AG10803 (cell line): Measurements from ENCODE around the gene KRTAP3-2.
"Not testable (repeated sequence)": the region's sequence is repeated elsewhere in the genome, so short reads cannot be mapped to it uniquely, and the experiment has no call there.

Experiments used
- DNase-seq: peaks from one replicate; pipeline ENCODE4 v3.0.0; 2010; ENCODE audit warnings: low read depth
- H3K4me3 ChIP-seq: 2 replicates; pipeline ENCODE4 v1.5.1; 2011; ENCODE audit warnings: mild to moderate bottlenecking, low read length, control low read depth
- TF ChIP-seq, protein P1 (sequence below): conservative IDR thresholded peaks from 2 replicates; pipeline ENCODE4 v1.5.1; 2011; ENCODE audit warnings: mild to moderate bottlenecking, low read length, control low read depth, inconsistent platforms

The KRTAP3-2 gene

DNA sequence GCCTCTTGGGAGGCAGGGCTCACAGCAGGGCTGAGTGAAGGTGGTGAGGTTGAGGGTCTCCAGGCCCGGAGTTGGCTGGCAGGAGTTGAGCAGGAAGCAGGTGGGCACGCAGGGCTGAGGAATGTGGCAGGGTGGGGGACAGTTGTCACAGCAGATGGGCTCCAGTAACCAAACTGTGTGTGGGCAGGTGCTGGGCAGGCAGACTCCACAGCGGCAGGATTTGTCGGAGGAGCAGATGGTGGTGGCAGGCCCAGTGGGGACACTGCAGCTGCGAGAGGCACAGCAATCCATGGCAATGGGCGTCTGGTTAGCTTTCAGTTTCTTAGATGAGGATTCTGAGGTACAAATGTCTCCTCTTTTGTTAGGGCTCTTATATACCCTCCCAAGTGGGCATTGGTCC lies at the start of gene KRTAP3-2:
KRTAP3-2 (minus strand) TSS at position 344 of the 400 bp plus-strand sequence; CDS start at position 291, 53 bp downstream.
- DNase-seq, H3K4me3 ChIP-seq: not testable (repeated sequence)

DNA sequence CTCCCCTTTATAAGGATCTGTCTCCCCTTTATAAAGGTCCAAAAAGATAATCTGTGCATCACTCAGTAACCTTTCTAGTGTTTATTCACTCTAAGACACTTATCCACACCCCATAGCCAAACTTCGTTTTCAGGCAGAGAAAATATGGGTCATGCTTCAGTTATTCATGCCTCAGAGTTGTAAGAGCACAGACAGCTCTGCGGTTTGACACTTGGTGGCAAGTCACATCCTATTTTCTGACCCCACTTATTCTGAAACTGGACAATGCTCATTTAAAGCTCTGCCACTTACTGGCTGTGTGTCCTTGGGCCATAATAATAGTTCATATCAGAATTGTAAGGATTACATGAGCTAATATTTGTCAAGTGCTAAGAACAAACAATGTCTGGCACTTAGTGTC lies 49.4 kb upstream of the KRTAP3-2 start:
- H3K4me3 ChIP-seq: no peak overlapping the region
- TF ChIP-seq, protein P1, sequence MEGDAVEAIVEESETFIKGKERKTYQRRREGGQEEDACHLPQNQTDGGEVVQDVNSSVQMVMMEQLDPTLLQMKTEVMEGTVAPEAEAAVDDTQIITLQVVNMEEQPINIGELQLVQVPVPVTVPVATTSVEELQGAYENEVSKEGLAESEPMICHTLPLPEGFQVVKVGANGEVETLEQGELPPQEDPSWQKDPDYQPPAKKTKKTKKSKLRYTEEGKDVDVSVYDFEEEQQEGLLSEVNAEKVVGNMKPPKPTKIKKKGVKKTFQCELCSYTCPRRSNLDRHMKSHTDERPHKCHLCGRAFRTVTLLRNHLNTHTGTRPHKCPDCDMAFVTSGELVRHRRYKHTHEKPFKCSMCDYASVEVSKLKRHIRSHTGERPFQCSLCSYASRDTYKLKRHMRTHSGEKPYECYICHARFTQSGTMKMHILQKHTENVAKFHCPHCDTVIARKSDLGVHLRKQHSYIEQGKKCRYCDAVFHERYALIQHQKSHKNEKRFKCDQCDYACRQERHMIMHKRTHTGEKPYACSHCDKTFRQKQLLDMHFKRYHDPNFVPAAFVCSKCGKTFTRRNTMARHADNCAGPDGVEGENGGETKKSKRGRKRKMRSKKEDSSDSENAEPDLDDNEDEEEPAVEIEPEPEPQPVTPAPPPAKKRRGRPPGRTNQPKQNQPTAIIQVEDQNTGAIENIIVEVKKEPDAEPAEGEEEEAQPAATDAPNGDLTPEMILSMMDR: no peak
- peak; percentile 85 for DNase-seq

DNA sequence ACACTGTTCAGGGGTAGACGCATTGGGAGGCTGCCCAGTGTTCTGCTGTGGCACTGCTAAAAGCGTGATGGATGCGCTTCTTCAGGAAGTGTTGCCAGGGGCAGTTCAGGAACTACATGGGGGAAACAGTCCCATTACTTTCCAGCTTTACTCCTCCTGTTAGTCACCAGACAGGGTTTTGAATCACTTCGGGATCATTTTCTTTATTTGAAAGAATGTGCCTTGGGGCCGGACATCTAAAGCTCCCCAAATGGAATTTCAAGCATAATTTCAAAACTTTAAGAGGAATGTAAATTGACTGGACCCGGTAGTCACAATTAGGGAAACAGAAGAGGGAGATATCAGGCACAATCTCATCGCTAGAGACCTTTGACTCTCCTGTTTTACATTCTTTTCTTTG lies 48.7 kb upstream of the KRTAP3-2 start:
- TF ChIP-seq, protein P1: no peak
- H3K4me3 ChIP-seq: no peak overlapping the region
- DNase-seq: peak; percentile 80

DNA sequence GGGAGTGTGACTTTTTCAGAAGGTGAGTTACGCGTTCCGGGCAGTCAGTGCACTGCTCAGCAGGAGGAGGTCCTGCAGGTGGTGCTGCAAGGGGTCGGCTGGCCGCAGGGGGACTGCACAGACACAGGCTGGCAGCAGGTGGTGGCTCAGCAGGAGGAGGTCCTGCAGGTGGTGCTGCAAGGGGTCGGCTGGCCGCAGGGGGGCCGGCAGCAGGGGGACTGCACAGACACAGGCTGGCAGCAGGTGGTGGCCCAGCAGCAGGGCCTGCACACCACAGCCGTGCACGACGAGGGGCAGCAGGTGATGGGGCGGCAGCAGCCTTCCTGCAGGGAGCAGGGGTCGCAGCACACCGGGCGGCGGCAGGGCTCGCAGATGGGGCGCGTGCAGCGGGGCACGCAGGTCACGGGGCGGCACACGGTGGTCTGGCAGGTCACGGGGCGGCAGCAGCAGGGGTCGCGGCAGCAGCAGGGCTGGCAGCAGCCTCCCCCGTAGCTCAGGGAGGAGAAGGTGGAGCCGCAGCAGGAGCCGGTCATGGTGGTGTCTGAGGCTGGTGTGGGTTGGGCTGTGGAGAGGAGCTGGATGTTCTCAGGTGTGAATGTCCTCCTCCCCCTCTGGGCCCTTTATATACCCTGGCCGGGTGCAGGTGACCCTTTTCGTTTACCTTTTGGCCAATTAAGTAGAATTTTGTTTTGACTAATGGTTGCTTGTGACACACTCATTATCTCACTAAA lies 47.2 kb upstream of the KRTAP3-2 start, which contains the start of gene KRTAP2-1:
KRTAP2-1 (minus strand) TSS at position 582 of the 731 bp plus-strand sequence; CDS start at position 533, 49 bp downstream.
- not testable (repeated sequence) for H3K4me3 ChIP-seq, DNase-seq

DNA sequence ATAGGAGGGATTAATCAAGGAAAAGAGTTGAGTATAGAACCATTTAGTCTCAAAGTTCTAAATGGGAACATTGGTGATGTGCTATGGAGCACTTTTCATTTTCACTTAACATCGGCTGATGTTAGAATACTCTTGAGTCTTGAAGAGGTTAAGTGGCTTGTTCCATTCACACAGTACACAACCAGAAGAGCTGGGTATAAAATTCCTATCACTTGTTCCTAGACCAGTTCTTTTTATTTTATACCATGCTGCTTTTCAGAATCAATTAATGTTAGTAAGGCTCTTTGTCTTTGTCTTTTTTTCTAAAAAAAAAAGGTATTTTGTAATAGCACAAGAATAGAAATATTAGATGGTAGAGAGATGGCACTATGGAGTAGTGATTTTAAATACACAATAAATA lies 43.2 kb upstream of the KRTAP3-2 start:
- TF ChIP-seq, protein P1: no peak
- no peak for DNase-seq
- no peak overlapping the region for H3K4me3 ChIP-seq

DNA sequence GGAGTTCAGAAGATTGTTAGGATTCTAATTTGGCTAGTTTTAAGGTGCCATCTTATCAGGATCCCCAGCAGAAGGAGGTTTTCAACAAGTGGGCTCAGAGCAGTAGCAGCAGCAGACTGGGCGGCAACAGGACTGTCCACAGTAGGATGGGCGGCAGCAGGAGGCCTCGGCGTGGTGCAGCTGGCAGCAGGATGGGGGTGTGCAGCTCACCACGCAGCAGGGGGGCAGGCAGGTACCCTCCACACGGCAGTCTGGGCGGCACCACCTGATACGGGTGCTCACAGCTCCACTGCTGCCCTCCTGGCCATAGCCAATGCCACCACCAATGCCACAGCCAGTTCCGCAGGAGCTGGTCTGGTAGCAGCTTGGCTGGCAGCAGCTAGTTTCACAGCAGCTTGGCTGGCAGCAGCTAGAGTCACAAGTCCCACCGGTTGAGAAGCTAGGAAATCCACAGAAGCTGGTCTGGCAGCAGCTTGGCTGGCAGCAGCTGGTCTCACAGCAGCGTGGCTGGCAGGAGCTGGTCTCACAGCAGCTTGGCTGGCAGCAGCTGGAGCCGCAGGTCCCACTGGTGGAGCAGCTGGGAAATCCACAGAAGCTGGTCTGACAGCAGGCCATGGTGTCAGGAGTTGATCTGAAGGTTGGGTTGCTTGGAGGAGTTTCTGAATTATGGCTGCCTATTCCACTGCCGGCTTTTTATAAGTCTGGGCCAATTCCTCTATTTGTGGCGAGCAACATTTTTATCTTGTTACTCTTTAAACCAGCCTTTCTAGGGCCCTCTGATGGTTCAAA lies 41.3 kb upstream of the KRTAP3-2 start, which contains the start of gene KRTAP1-1:
KRTAP1-1 (minus strand) TSS at position 668 of the 789 bp plus-strand sequence; CDS start at position 615, 53 bp downstream.
- H3K4me3 ChIP-seq: not testable (repeated sequence)
- peak; percentile 65 for DNase-seq
- TF ChIP-seq, protein P1: peak; percentile 36

DNA sequence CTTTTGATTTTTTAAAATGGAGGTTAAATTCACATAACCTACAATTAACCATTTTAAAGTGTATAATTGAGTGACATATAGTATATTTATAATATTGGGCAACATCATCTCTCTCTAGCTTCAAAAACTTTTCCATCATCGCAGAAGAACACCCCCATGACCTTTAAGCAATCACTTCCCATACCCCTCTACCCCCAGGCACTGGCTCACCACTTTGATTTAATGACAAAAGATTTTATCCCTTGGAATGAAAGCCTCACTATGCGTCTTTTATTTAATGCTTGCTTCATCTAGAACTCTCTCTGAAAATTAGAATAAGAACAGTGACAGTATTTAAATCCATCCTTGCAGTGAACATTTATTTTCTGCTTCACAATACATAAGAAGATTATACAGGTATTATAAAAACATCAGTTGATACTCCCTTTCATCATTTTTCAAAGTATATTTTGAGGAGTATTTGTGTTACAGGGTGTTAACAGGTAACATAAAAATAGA lies 38.2 kb upstream of the KRTAP3-2 start:
- H3K4me3 ChIP-seq: no peak overlapping the region
- DNase-seq: no peak
- TF ChIP-seq, protein P1: no peak

DNA sequence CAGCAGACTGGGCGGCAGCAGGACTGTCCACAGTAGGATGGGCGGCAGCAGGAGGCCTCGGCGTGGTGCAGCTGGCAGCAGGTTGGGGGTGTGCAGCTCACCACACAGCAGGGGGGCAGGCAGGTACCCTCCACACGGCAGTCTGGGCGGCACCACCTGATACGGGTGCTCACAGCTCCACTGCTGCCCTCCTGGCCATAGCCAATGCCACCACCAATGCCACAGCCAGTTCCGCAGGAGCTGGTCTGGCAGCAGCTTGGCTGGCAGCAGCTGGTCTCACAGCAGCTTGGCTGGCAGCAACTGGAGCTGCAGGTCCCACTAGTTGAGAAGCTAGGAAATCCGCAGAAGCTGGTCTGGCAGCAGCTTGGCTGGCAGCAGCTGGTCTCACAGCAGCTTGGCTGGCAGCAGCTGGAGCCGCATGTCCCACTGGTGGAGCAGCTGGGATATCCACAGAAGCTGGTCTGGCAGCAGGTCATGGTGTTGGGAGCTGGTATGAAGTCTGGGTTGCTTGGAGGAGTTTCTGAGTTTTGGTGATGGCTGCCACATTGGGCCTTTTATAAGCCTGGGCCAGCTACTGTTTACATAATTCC lies 34.7 kb upstream of the KRTAP3-2 start, which contains the start of gene KRTAP1-3:
KRTAP1-3 (minus strand) TSS at position 529 of the 590 bp plus-strand sequence; CDS start at position 476, 53 bp downstream.
- H3K4me3 ChIP-seq, DNase-seq: not testable (repeated sequence)
